ENCODE results near the gene AFDN. TPM values are rescaled to one million over a fixed set of nuclear protein-coding genes. Genes with fewer than 3 reads are reported as not detected.

Gene AFDN
- polyA plus RNA-seq, 1 of the 3 experiments (the other 2 are of a cell fraction): 25.1 TPM

DNA sequence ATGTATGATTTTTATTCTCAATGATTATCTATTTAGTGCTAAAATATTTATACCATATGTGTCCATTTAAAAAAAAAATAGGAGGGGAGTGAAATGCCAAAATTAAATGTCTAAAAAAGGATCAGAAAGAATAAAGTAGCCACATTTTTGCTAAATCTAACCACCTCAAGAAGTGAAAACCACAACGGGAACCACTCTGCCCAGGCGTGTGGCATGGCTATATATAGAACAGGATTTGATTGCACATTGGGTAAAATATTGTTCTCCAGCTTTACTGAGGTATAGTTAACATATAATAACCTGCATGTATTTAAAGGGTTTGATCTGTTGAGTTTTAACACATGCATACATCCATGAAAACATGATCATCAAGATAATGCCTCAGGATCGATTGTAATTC, 19.0 kb upstream of the AFDN start:
- H3K9ac ChIP-seq: no peak overlapping the region
- no peaks in the 10 kb centered on the region for H3F3A ChIP-seq (replicated peaks; ENCODE audit: insufficient read depth)
- H3K9me3 ChIP-seq: no peaks in the 10 kb centered on the region
- no peaks in the 10 kb centered on the region for H4K20me1 ChIP-seq (ENCODE audit: insufficient read depth)
- H3K36me3 ChIP-seq (replicated peaks in 1 of 2; ENCODE audit: control insufficient read depth in 1 of 2, insufficient read depth in 2 of 2, low read length in 1 of 2): no peaks in the 10 kb centered on the region
- CTCF ChIA-PET: no interaction called here
- no peak overlapping the region for H2AFZ ChIP-seq (ENCODE audit: low read depth)
- no peak overlapping the region for H3K27ac ChIP-seq (ENCODE audit: low read depth in 2 of 2, low read length in 1 of 2)
- POLR2A ChIA-PET: no interaction called here
- H3K4me3 ChIP-seq (ENCODE audit: low read depth in 2 of 2, low read length in 1 of 2): no peak overlapping the region
- WGBS (ENCODE audit: low lambda C conversion rate): 50% methylated on average over 3 of the region's 3 CpGs
- no peak overlapping the region for H3K4me2 ChIP-seq
- no peaks in the 10 kb centered on the region for H3K9me2 ChIP-seq
- peaks cover 0 to 8% of the 10 kb centered on the region in 2 experiments; a peak in 1 of 4 replicates for H3K4me1 ChIP-seq (ENCODE audit: control insufficient read depth in 1 of 2, insufficient read depth in 2 of 2, low read depth in 1 of 2, low read length in 1 of 2)
- H3K79me2 ChIP-seq (ENCODE audit: insufficient read depth): no peaks in the 10 kb centered on the region
- TF ChIP-seq SIN3A (IDR thresholded peaks at IDR 0.05; ENCODE audit: borderline replicate concordance, low read depth, low read length): no peak
- TF ChIP-seq RCOR1 (IDR thresholded peaks at IDR 0.05; ENCODE audit: low read length): no peak
- TF ChIP-seq MXI1 (IDR thresholded peaks at IDR 0.05; ENCODE audit: low read depth, low read length): no peak
- TF ChIP-seq EZH2phosphoT487 (IDR thresholded peaks at IDR 0.05; ENCODE audit: borderline replicate concordance, low read depth): no peak
- no peak for TF ChIP-seq YY1 (IDR thresholded peaks at IDR 0.05; ENCODE audit: low read depth)
- no peak for TF ChIP-seq FOXM1 (IDR thresholded peaks at IDR 0.05; ENCODE audit: low read depth)
- no peak for TF ChIP-seq EP300 (IDR thresholded peaks at IDR 0.05; ENCODE audit: borderline replicate concordance in 1 of 2, low read depth in 1 of 2, low read length in 1 of 2)
- TF ChIP-seq RXRA (IDR thresholded peaks at IDR 0.05; ENCODE audit: borderline replicate concordance, low read depth): no peak
- TF ChIP-seq CTCF (IDR thresholded peaks at IDR 0.05): no peak
- TF ChIP-seq TAF1 (IDR thresholded peaks at IDR 0.05; ENCODE audit: borderline replicate concordance, low read depth, low read length): no peak
- TF ChIP-seq, protein P1, sequence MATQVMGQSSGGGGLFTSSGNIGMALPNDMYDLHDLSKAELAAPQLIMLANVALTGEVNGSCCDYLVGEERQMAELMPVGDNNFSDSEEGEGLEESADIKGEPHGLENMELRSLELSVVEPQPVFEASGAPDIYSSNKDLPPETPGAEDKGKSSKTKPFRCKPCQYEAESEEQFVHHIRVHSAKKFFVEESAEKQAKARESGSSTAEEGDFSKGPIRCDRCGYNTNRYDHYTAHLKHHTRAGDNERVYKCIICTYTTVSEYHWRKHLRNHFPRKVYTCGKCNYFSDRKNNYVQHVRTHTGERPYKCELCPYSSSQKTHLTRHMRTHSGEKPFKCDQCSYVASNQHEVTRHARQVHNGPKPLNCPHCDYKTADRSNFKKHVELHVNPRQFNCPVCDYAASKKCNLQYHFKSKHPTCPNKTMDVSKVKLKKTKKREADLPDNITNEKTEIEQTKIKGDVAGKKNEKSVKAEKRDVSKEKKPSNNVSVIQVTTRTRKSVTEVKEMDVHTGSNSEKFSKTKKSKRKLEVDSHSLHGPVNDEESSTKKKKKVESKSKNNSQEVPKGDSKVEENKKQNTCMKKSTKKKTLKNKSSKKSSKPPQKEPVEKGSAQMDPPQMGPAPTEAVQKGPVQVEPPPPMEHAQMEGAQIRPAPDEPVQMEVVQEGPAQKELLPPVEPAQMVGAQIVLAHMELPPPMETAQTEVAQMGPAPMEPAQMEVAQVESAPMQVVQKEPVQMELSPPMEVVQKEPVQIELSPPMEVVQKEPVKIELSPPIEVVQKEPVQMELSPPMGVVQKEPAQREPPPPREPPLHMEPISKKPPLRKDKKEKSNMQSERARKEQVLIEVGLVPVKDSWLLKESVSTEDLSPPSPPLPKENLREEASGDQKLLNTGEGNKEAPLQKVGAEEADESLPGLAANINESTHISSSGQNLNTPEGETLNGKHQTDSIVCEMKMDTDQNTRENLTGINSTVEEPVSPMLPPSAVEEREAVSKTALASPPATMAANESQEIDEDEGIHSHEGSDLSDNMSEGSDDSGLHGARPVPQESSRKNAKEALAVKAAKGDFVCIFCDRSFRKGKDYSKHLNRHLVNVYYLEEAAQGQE (IDR thresholded peaks at IDR 0.05; ENCODE audit: low read depth, low read length): no peak
- TF ChIP-seq RFX5 (IDR thresholded peaks at IDR 0.05; ENCODE audit: low read length): no peak
- no peak for TF ChIP-seq USF1 (IDR thresholded peaks at IDR 0.05; ENCODE audit: borderline replicate concordance, low read depth)
- no peak for TF ChIP-seq FOXJ3 (CRISPR knock-in tag; IDR thresholded peaks at IDR 0.05)
- no peak for TF ChIP-seq CHD2 (IDR thresholded peaks at IDR 0.05; ENCODE audit: low read length, partially characterized antibody)
- TF ChIP-seq MEF2A (IDR thresholded peaks at IDR 0.05; ENCODE audit: borderline replicate concordance, low read depth): no peak
- no peak for TF ChIP-seq RAD21 (IDR thresholded peaks at IDR 0.05; ENCODE audit: low read length)
- TF ChIP-seq, protein P2, sequence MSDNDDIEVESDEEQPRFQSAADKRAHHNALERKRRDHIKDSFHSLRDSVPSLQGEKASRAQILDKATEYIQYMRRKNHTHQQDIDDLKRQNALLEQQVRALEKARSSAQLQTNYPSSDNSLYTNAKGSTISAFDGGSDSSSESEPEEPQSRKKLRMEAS (IDR thresholded peaks at IDR 0.05; ENCODE audit: low read depth): no peak
- TF ChIP-seq PBX3 (IDR thresholded peaks at IDR 0.05): no peak
- no peak for TF ChIP-seq POLR2AphosphoS5 (IDR thresholded peaks at IDR 0.05; ENCODE audit: low read depth, low read length)
- no peaks in the 10 kb centered on the region for H3K27me3 ChIP-seq (ENCODE audit: insufficient read depth)
- DNase-seq: no peak
